Urinary bladder (tissue), 4 donors: Measurements from ENCODE around the gene KLHL3. TPM values are rescaled to one million over a fixed set of nuclear protein-coding genes. Genes with fewer than 3 reads are reported as not detected.

Source experiments
- DNase-seq: peaks from one replicate; pipeline ENCODE4 v3.0.0-alpha.2; 2015; ENCODE audit errors: extremely low spot score
- H3K27ac ChIP-seq: one replicate; pipeline ENCODE4 v1.5.1; 2013; ENCODE audit warnings: low read depth, mild to moderate bottlenecking, moderate library complexity
- H3K36me3 ChIP-seq: one replicate; pipeline ENCODE4 v1.6.1; 2013; ENCODE audit warnings: mild to moderate bottlenecking, moderate library complexity; ENCODE audit not compliant: insufficient read depth
- H3K4me1 ChIP-seq: one replicate; pipeline ENCODE4 v1.6.1; 2013; ENCODE audit warnings: mild to moderate bottlenecking, moderate library complexity; ENCODE audit not compliant: insufficient read depth
- H3K4me3 ChIP-seq: one replicate; pipeline ENCODE4 v1.5.1; 2013; ENCODE audit warnings: low read depth, low read length
- WGBS: extraction: QIAGEN DNeasy Blood & Tissue Kit; methylation state at CpG from one replicate; pipeline ENCODE4 v1.1.7; 2013; 5-methylcytosine and 5-hydroxymethylcytosine counted together
- polyA plus RNA-seq: library from polyadenylated mRNA; stranded (reverse); fragments of 200-250 nt; gene quantifications from one replicate; pipeline ENCODE4 v1.2.3, GENCODE V29; 2013
- total RNA-seq: library from RNA; depleted of rRNA; stranded (reverse); fragments of >200 nt; gene quantifications from one replicate; pipeline ENCODE4 v1.2.3, GENCODE V29; 2014
- donor health status: healthy with polysubstance abuse.
- donor health status: healthy.

KLHL3 gene
- total and polyA plus RNA-seq, 2 donors: 3.1 to 12.0 TPM

- no peak for DNase-seq
- WGBS: 96% methylated on average over 15 of the region's 15 CpGs
- Histone ChIP-seq H3K36me3 (peaks cover 2% of the 10 kb centered on the region), H3K4me1 (no peaks in the 10 kb centered on the region), H3K4me3 (no peak overlapping the region), H3K27ac (no peak overlapping the region)
Measured at GRCh38 chr5:137636830-137637714, 98.8 kb downstream of the KLHL3 start.

- 79% methylated on average over 2 of the region's 2 CpGs for WGBS
Measured at GRCh38 chr5:137636099-137636498, 99.8 kb downstream of the KLHL3 start.

GRCh38 chr5:137635521-137635921, 100.4 kb downstream of the KLHL3 start:
- Histone ChIP-seq H3K4me1 (no peaks in the 10 kb centered on the region), H3K36me3 (peaks cover 2% of the 10 kb centered on the region), H3K27ac (no peak overlapping the region), H3K4me3 (no peak overlapping the region)
- WGBS: 82% methylated on average over 1 of the region's 1 CpG
- DNase-seq: no peak

More at GRCh38 chr5:137636099-137636498, 99.8 kb downstream of the KLHL3 start:
- no peaks in the 10 kb centered on the region for H3K4me1 ChIP-seq
- no peak overlapping the region for H3K4me3 ChIP-seq
- no peak overlapping the region for H3K27ac ChIP-seq
- no peak for DNase-seq
- peaks cover 2% of the 10 kb centered on the region for H3K36me3 ChIP-seq

GRCh38 chr5:137633896-137634295, 102.0 kb downstream of the KLHL3 start:
- Histone ChIP-seq H3K36me3 (peaks cover 2% of the 10 kb centered on the region), H3K4me1 (no peaks in the 10 kb centered on the region), H3K27ac (no peak overlapping the region), H3K4me3 (no peak overlapping the region)
- DNase-seq: no peak
- 96% methylated on average over 9 of the region's 9 CpGs for WGBS

GRCh38 chr5:137632716-137633115, 103.2 kb downstream of the KLHL3 start:
- peaks cover 2% of the 10 kb centered on the region for H3K36me3 ChIP-seq
- no peak overlapping the region for H3K4me3 ChIP-seq
- no peak overlapping the region for H3K27ac ChIP-seq
- WGBS: 93% methylated on average over 3 of the region's 3 CpGs
- no peak for DNase-seq
- no peaks in the 10 kb centered on the region for H3K4me1 ChIP-seq

- no peak overlapping the region for H3K27ac ChIP-seq
- WGBS: 77% methylated on average over 2 of the region's 2 CpGs
- no peak for DNase-seq
- H3K36me3 ChIP-seq: peaks cover 2% of the 10 kb centered on the region
- H3K4me3 ChIP-seq: no peak overlapping the region
- H3K4me1 ChIP-seq: no peaks in the 10 kb centered on the region
Measured at GRCh38 chr5:137631453-137631852, 104.4 kb downstream of the KLHL3 start.

GRCh38 chr5:137630972-137631370, 104.9 kb downstream of the KLHL3 start:
- Histone ChIP-seq H3K4me1 (no peaks in the 10 kb centered on the region), H3K27ac (no peak overlapping the region), H3K36me3 (peaks cover 2% of the 10 kb centered on the region), H3K4me3 (no peak overlapping the region)
- WGBS: 75% methylated on average over 3 of the region's 3 CpGs
- no peak for DNase-seq

GRCh38 chr5:137630216-137630971, 105.5 kb downstream of the KLHL3 start:
- WGBS: 74% methylated on average over 10 of the region's 10 CpGs
- DNase-seq: no peak
- H3K4me1 ChIP-seq: no peaks in the 10 kb centered on the region
- no peak overlapping the region for H3K4me3 ChIP-seq
- H3K36me3 ChIP-seq: peaks cover 2% of the 10 kb centered on the region
- no peak overlapping the region for H3K27ac ChIP-seq

GRCh38 chr5:137629646-137630045, 106.2 kb downstream of the KLHL3 start:
- DNase-seq: no peak
- 15% methylated on average over 4 of the region's 4 CpGs for WGBS
- Histone ChIP-seq H3K27ac (no peak overlapping the region), H3K4me3 (no peak overlapping the region), H3K36me3 (peaks cover 2% of the 10 kb centered on the region), H3K4me1 (no peaks in the 10 kb centered on the region)

GRCh38 chr5:137627706-137628105, 108.2 kb downstream of the KLHL3 start:
- no peak for DNase-seq
- WGBS: 86% methylated on average over 3 of the region's 3 CpGs
- Histone ChIP-seq H3K27ac (no peak overlapping the region), H3K4me3 (no peak overlapping the region), H3K36me3 (no peaks in the 10 kb centered on the region), H3K4me1 (no peaks in the 10 kb centered on the region)

- Histone ChIP-seq H3K27ac (no peak overlapping the region), H3K4me3 (no peak overlapping the region), H3K4me1 (no peaks in the 10 kb centered on the region), H3K36me3 (no peaks in the 10 kb centered on the region)
- 65% methylated on average over 3 of the region's 3 CpGs for WGBS
- DNase-seq: no peak
Measured at GRCh38 chr5:137627293-137627692, 108.6 kb downstream of the KLHL3 start.

- H3K27ac ChIP-seq: no peak overlapping the region
- no peak overlapping the region for H3K4me3 ChIP-seq
- H3K36me3 ChIP-seq: no peaks in the 10 kb centered on the region
- H3K4me1 ChIP-seq: no peaks in the 10 kb centered on the region
- DNase-seq: no peak
- 78% methylated on average over 5 of the region's 5 CpGs for WGBS
Measured at GRCh38 chr5:137624786-137625349, 111.0 kb downstream of the KLHL3 start.

- no peak overlapping the region for H3K4me3 ChIP-seq
- no peak for DNase-seq
- no peaks in the 10 kb centered on the region for H3K36me3 ChIP-seq
- 82% methylated on average over 5 of the region's 5 CpGs for WGBS
- no peaks in the 10 kb centered on the region for H3K4me1 ChIP-seq
- H3K27ac ChIP-seq: no peak overlapping the region
Measured at GRCh38 chr5:137622850-137623249, 113.0 kb downstream of the KLHL3 start.
